Rectal smooth muscle tissue (tissue), 1 donor: Measurements from ENCODE around the gene SORCS1.

Experiments
- H3K27ac ChIP-seq: one replicate; pipeline ENCODE4 v1.7.0; 2013; ENCODE audit warnings: low read depth, low read length, inconsistent platforms
- H3K27me3 ChIP-seq: one replicate; pipeline ENCODE4 v1.7.0; 2013; ENCODE audit warnings: low read length; ENCODE audit not compliant: control insufficient read depth, insufficient read depth
- H3K36me3 ChIP-seq: one replicate; pipeline ENCODE4 v1.7.0; 2013; ENCODE audit warnings: low read length; ENCODE audit not compliant: control insufficient read depth, insufficient read depth
- H3K4me1 ChIP-seq: one replicate; pipeline ENCODE4 v1.7.0; 2013; ENCODE audit warnings: low read length; ENCODE audit not compliant: control insufficient read depth, insufficient read depth
- H3K4me3 ChIP-seq: one replicate; pipeline ENCODE4 v1.7.0; 2013; ENCODE audit warnings: low read length
- H3K9ac ChIP-seq: one replicate; pipeline ENCODE4 v1.7.0; 2013; ENCODE audit warnings: low read length

SORCS1 gene

DNA sequence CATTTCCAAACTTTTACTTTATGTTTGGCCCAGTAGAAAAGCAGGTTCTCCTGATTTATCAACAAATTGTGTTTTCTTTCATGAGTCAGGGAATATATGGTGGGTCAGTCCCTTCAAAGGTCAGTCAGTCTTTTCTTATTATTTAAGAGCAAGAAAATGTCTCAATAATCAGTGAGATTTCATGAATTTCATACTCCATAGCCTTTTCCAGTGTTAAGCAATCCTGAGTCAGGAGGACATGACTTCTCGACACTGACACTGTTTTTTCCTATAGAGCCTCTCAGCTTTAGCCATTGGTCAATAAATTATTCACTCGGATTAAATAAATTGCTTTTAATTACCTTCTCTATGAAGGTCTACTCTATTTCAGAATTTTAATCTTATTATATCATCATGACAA is 334.5 kb downstream of the SORCS1 start:
- no peak overlapping the region for H3K9ac ChIP-seq
- no peaks in the 10 kb centered on the region for H3K27me3 ChIP-seq
- H3K27ac ChIP-seq: no peak overlapping the region
- no peaks in the 10 kb centered on the region for H3K36me3 ChIP-seq
- H3K4me3 ChIP-seq: no peak overlapping the region
- H3K4me1 ChIP-seq: no peaks in the 10 kb centered on the region

DNA sequence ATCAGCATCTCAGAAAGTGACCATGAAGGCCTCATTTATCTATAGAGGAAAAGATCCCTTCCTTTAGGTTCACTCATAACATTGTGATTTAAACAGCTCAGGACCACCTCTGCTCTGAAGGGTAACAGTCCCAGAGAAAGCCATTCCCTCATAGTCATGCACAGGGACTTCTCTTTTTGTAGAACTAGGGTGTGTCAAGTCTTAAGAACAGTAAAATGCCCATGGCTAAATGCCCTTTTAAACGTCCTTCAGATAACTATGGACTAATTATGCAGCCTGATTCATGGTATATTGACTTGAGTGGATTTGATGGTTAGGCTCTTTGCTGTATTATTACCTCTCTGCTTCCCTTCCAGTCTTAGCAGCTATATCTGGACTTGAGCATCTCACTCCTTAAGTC is 337.8 kb downstream of the SORCS1 start:
- Histone ChIP-seq H3K27ac (no peak overlapping the region), H3K4me3 (no peak overlapping the region), H3K36me3 (no peaks in the 10 kb centered on the region), H3K4me1 (no peaks in the 10 kb centered on the region), H3K27me3 (no peaks in the 10 kb centered on the region), H3K9ac (no peak overlapping the region)

DNA sequence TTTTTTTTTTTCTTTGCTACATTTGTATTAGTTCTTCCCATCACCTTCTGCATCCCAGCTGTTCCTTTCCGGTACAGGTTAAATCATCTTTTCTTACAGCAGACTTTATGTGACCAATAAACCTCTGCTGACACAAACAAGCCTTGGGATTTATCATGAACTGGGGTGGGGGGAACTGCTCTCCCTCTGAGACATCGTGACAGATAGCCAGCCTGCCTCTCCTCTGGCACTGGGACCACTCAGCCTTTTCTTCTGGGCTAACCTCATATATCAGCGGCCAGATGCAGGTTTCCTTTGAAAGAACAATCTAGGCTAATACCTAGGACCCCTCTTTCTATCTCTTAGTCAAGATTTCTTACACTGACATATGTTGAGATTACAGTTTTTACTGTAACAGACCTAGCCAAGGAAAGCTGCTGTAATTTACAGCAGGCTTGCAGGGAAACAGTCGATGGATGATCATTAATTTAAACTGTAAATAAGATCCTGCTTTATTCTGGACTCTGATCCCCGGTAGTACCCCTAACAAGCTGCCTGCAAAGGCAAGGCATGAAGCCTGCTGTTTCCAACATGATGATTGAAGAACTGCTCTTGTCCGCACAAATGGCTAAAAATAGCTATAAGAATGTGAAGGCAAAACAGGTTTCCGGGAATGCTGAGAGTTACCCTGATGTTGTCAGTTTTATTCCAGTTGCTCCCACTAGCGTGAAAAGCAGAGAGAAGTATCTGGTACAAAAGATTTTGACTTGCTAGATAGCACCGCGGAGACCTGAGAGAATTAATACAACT is 338.7 kb downstream of the SORCS1 start:
- H3K4me1 ChIP-seq: no peaks in the 10 kb centered on the region
- H3K27ac ChIP-seq: peak overlapping the region; percentile 10
- no peak overlapping the region for H3K9ac ChIP-seq
- no peaks in the 10 kb centered on the region for H3K36me3 ChIP-seq
- H3K27me3 ChIP-seq: no peaks in the 10 kb centered on the region
- H3K4me3 ChIP-seq: no peak overlapping the region

DNA sequence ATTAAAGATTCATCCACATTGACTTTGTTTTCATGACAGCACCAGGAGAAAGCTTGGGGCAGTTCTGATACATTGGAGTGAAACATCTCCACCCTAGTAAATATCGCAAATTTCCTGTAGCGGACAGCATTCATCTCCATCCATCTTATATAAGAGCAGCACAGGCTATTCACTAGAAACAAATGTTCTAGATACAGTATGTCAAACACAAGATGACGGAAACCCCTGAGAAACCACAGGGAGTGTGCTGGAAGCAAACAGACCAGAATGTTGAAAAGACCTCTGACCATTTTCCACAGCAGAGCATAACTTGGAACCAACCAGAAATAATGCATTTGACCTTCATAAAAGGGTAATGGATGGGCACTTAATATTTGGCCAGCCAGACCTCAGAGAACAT is 343.9 kb downstream of the SORCS1 start:
- Histone ChIP-seq H3K4me3 (no peak overlapping the region), H3K27me3 (no peaks in the 10 kb centered on the region), H3K36me3 (no peaks in the 10 kb centered on the region), H3K4me1 (no peaks in the 10 kb centered on the region), H3K27ac (no peak overlapping the region), H3K9ac (no peak overlapping the region)

DNA sequence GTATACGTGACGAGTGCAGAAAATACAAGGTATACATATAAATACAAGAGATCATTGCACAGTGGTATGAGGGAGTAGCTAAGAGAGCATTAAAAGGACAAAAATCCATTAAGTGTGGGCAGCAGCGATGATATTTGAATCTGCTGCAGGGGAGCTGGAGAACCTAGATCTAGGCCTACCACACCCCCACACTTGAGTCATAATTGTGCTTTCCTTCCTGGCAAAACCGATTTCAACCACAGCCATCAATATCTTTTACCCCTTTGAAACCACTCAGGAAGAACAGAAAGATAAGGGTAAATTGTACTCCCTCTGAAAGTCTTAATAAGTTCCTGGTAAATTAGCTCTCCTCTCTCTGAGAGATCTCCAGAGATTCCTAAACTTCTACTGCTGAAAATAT is 345.0 kb downstream of the SORCS1 start:
- Histone ChIP-seq H3K27ac (no peak overlapping the region), H3K4me3 (no peak overlapping the region), H3K9ac (no peak overlapping the region), H3K27me3 (no peaks in the 10 kb centered on the region), H3K36me3 (no peaks in the 10 kb centered on the region), H3K4me1 (no peaks in the 10 kb centered on the region)

DNA sequence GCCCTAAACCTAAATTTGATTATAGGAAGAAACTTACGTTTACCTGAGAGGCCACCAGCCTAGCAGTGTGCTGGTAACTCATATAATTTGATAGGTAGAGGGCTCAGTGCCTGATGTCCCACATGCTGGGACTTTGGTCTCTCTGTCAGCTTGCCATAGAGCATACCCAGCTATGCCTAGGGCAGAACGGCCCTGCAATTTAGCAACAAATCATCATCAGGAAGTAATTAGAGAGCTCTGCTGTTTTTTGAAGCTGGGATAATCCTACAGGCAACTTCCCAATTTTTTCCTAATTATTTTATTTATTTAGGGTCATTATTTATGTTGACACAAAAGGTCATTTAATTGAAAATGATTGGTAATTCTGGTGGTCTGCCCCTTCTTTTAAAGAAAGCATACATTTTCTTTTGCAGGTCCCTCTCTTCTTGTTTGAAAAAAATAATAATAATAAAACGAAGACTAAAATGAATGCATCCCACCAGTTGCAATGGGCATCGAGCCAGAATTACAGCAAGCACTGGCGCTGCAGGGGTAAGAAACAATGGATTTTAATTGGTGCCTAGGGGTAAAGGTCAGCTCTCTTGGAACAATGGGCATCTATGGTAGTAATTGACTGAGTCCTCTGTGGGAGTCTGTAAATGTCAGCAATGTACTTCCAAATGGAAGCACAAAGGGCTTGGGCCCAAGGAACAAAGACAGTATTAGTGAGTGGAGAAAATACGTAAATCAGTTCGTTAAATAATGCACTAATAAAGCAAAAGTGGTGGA is 348.0 kb downstream of the SORCS1 start:
- Histone ChIP-seq H3K9ac (no peak overlapping the region), H3K36me3 (no peaks in the 10 kb centered on the region), H3K4me1 (no peaks in the 10 kb centered on the region), H3K27ac (no peak overlapping the region), H3K4me3 (no peak overlapping the region), H3K27me3 (no peaks in the 10 kb centered on the region)

DNA sequence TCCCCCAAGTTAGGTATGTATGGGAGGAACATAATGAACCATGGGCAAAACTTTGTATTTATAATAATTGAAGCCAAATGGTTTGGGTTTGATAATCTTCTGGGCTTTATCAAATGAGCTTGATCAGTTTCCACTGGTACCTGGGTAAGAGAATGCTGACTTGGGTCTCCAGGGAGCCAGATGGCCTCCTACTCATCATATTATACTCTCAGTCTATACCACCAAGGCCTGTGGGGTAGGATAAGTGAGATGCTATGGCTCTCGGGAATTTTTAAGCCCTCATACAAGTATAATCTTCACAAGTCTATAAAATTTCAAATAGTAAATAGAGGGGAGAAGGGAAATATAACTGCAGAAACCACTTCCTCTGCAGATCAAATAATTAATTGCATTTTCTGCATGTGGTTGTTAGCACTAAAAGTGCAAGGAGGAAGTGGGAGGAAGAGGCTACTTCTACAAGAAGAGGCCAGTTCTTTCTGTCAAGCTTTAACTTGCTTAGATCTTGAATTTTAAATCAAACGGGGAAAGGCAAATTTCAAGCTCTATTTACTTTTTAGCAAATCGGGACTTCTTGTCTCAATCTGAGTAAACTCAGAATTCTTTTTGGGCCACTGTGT is 349.0 kb downstream of the SORCS1 start:
- Histone ChIP-seq H3K4me1 (no peaks in the 10 kb centered on the region), H3K9ac (no peak overlapping the region), H3K4me3 (no peak overlapping the region), H3K36me3 (no peaks in the 10 kb centered on the region), H3K27me3 (no peaks in the 10 kb centered on the region), H3K27ac (no peak overlapping the region)

DNA sequence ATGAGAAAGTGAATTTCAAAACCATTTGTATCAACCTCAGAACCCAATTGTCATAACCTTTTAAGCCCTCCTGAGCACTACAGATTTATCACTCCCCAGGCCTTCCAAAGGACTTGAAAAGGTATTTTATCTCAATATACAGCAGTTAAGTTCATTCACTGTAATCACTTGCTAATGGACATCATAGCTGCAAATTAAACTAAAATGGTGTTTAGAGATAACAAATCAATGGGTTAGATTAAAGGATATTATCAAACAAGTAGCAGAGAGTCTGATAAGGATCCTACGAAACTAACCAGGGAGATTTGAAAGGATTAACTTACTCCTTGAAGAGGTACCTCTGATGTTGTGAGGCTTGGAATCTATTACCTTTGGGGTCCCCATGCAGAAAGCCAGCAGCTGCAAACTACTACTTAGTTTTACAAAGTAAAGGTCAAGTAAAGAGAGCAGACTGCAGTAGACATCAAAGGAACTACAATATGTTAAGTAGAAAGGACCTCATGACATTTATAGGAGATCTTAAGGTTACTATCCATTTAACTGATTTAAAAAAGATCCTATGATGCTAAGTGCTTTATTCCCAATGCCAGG is 359.4 kb downstream of the SORCS1 start:
- Histone ChIP-seq H3K9ac (no peak overlapping the region), H3K27ac (no peak overlapping the region), H3K4me3 (no peak overlapping the region), H3K4me1 (peaks cover 4% of the 10 kb centered on the region), H3K36me3 (no peaks in the 10 kb centered on the region), H3K27me3 (no peaks in the 10 kb centered on the region)

DNA sequence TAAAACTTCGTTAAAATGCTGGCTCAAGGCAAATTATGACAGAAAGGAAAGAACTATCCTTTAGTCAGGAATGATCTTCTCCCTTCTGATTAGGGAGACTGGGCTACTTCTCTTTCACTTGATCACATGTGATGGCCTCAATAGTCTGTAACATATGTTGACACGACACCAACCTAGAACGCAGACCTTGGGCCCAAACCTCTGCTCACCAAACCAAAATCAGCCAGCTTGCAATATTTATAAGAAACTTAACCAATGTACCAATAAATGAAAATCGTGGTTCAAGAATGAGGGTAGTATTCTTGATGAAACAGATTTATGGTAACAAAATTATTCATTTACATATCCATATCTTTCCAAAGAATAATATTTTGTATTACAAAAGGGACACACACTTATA is 361.6 kb downstream of the SORCS1 start:
- Histone ChIP-seq H3K36me3 (no peaks in the 10 kb centered on the region), H3K4me1 (peaks cover 4% of the 10 kb centered on the region), H3K27ac (no peak overlapping the region), H3K9ac (no peak overlapping the region), H3K27me3 (no peaks in the 10 kb centered on the region), H3K4me3 (no peak overlapping the region)

DNA sequence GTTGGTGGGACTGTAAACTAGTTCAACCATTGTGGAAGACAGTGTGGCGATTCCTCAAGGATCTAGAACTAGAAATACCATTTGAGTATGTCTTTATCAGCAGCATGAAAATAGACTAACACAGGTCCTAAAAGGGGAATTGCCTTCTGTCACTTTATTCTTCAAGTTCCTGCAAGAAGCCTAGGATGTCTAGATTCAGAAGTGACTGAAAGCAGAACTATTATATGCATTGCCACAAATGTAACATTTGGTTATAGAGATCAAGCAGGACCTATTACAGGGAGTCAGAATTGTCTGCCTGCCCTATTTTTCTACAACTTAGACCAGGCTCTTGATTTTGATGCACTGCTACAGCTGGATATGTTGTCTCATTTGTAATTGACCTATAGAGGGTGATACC is 364.7 kb downstream of the SORCS1 start:
- Histone ChIP-seq H3K4me3 (no peak overlapping the region), H3K36me3 (no peaks in the 10 kb centered on the region), H3K4me1 (no peaks in the 10 kb centered on the region)

DNA sequence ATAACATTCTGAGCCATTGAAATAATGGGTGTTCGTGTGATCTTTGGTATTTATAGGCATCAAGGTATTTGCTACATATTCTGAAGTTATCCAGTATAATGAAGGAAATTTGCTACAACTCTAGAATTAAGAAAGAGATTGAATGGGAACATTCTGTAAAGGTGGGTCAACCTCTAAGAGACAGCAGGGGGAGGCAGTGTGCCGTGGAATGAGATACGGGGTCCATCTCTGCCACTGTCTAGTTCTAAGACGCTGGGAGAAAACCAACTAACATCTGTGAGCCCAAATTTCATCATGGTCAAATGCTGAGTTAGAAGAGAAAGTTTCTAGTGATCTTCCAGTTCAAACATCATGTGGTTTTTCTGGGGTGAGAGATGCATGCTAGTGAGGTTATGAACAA is 368.9 kb downstream of the SORCS1 start:
- Histone ChIP-seq H3K4me1 (no peaks in the 10 kb centered on the region), H3K27ac (no peak overlapping the region), H3K4me3 (no peak overlapping the region), H3K36me3 (no peaks in the 10 kb centered on the region), H3K27me3 (no peaks in the 10 kb centered on the region), H3K9ac (no peak overlapping the region)

More for the DNA sequence above, 364.7 kb downstream of the SORCS1 start:
- Histone ChIP-seq H3K27ac (no peak overlapping the region), H3K9ac (no peak overlapping the region), H3K27me3 (no peaks in the 10 kb centered on the region)

DNA sequence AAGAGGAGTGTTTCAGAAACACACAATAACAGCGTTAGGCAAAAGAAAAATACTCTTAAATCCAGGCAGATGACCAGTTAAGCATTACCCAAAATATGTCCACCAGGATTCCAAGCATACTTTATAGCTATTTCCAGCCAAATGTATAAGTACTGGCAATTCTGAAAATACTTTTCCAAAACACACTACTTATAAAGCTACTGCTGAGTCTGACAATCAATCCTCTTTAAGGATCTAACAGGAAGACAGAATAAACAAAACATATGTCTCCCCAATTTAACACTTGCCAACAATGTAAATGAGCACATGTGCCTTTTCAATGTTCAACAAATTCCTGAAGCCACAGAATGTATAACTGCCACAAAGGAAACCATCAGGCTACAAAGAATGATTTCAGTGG is 370.9 kb downstream of the SORCS1 start:
- no peak overlapping the region for H3K27ac ChIP-seq
- H3K27me3 ChIP-seq: no peaks in the 10 kb centered on the region
- no peak overlapping the region for H3K9ac ChIP-seq
- H3K4me1 ChIP-seq: no peaks in the 10 kb centered on the region
- no peak overlapping the region for H3K4me3 ChIP-seq
- no peaks in the 10 kb centered on the region for H3K36me3 ChIP-seq
